ENCODE measurements around the gene ZNF236.

DNA sequence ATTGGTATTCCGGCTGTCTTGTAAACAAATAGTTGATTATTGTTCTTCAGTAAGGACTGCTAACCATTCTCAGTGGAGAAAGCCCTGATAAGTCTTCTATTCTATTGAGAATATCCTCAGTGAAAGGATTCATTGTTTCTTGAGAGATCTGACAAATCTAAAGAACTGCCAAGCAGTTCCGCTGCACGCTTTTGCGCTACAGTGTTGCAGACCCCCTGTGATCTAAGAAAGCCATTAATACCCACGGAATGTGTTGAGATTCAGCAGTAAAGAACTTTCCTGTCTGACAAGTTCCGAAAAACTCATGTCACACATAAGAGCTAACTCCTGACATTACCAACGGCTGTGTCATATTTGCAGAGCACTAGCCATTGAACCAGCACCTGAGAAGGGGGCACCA, 63.8 kb downstream of the ZNF236 start:
- TF ChIP-seq POLR2A (IDR thresholded peaks at IDR 0.05) (no peak), EP300 (IDR thresholded peaks at IDR 0.05) (no peak)

All from tibial nerve (tissue), 3 donors.